Heart right ventricle (tissue), 16 donors: ENCODE results near the gene ST6GALNAC3. TPM values are rescaled to one million over a fixed set of nuclear protein-coding genes. Genes with fewer than 3 reads are reported as not detected.

ENCODE experiments used
- ATAC-seq, 8 donors: fragments of 200-7000 bp; cut with Tn5 transposase; one replicate each; pipeline ENCODE4 v1.9.1; 2020; ENCODE audit warnings: mild to moderate bottlenecking in 8 of 8, moderate library complexity in 8 of 8, moderate number of reproducible peaks in 1 of 8
- DNase-seq, 2 donors: peaks; one replicate each; pipeline ENCODE4 v3.0.0-alpha.2; 2020
- H3K27ac ChIP-seq, 10 donors: fragments of 200-600 bp; sonication (generic) in 2 of 10; one replicate each; pipeline versions ENCODE4 v1.5.0 to v1.8.0; 2020 to 2022; ENCODE audit warnings: mild to moderate bottlenecking in 3 of 10
- H3K27me3 ChIP-seq, 7 donors: fragments of 200-600 bp; one replicate each; pipeline ENCODE4 v1.8.0; 2021 to 2022; ENCODE audit warnings: mild to moderate bottlenecking in 2 of 7
- H3K36me3 ChIP-seq, 9 donors: fragments of 200-600 bp; sonication (generic) in 1 of 9; one replicate each; pipeline versions ENCODE4 v1.5.0 to v1.8.0; 2020 to 2022; ENCODE audit warnings: mild to moderate bottlenecking in 2 of 9
- H3K4me1 ChIP-seq, 9 donors: fragments of 200-600 bp; sonication (generic) in 1 of 9; one replicate each; pipeline versions ENCODE4 v1.5.0 to v1.8.0; 2020 to 2022; ENCODE audit warnings: mild to moderate bottlenecking in 4 of 9
- H3K4me3 ChIP-seq, 10 donors: fragments of 200-600 bp; sonication (generic) in 2 of 10; one replicate each; pipeline versions ENCODE4 v1.5.0 to v1.8.0; 2020 to 2022; ENCODE audit warnings: mild to moderate bottlenecking in 7 of 10, moderate library complexity in 2 of 10
- H3K9me3 ChIP-seq, 11 donors: fragments of 200-600 bp in 10 of 11; sonication (generic) in 2 of 11; one replicate each; pipeline versions ENCODE4 v1.5.0 to v1.8.0; 2013 to 2022; ENCODE audit warnings: mild to moderate bottlenecking in 2 of 11, control low read depth in 1 of 11, moderate library complexity in 1 of 11
- WGBS, 2 donors: extraction: QIAGEN DNeasy Blood & Tissue Kit; methylation state at CpG; one replicate each; pipeline ENCODE4 v1.1.7; 2013; ENCODE audit warnings: inconsistent platforms in 1 of 2; 5-methylcytosine and 5-hydroxymethylcytosine counted together
- intact Hi-C, 10 donors: fragments of 100-400 bp; cut with DNase I; formaldehyde crosslinking; loops; one replicate each; pipeline versions ENCODE4 v1.11.1 to v1.14.2; 2022
- polyA plus RNA-seq, 2 donors: library from polyadenylated mRNA; stranded (reverse); fragments of 200-250 nt; gene quantifications; one replicate each; pipeline ENCODE4 v1.2.3, GENCODE V29; 2013
- total RNA-seq, 10 donors: library from RNA; stranded (reverse); fragmentation: NEBNext Ultra II Directional in 3 of 10; extraction: Animal tissue kit (Norgen Biotek cat#: 25700) in 3 of 10; gene quantifications; one replicate each; pipeline versions ENCODE4 v1.2.1 to v1.2.4, GENCODE V29; 2021 to 2023
- TF ChIP-seq, protein P1 (sequence below), 9 donors: fragments of 200-600 bp; sonication (generic) in 2 of 9; IDR thresholded peaks; one replicate each; pipeline versions ENCODE4 v1.5.0 to v1.8.0; 2021 to 2022; ENCODE audit warnings: antibody characterized with exemption in 9 of 9, mild to moderate bottlenecking in 5 of 9, moderate library complexity in 1 of 9
- donor health status: Arrhythmogenic right ventricular cardiomyopathy.
- donor health status: ischemic (EF 13 %, LVEDD 7.1; RV severe dilation, severe dysfunction).
- donor health status: healthy with polysubstance abuse.
- donor health status: DM: no; HTN: yes; CAD: no.
- donor health status: DM: no; HTN: no; CAD: no.
- donor health status: ischemic (EF 25% LVEDD 6.9; RV normal size, moderate dysfunction).
- donor health status: ischemic (EF 25% LVEDD 5.7; RV mildly dilated, moderate dysfunction).
- donor health status: healthy.
- donor health status: DM: yes; HTN: yes; CAD: no.
- donor health status: Ischemic cardiomyopathy.
- donor health status: ischemic (EF 35%, LVEDD 5.7; RV mildly dilated, moderate dysfunction).
- donor health status: nonischemic (EF 11% LVEDD 7.7; RV severe dilation, severe dysfunction).
- donor health status: DM: yes; HTN: yes; CAD: no.
- donor health status: PGD.
- donor health status: ischemic (EF 29% LVEDD 5.4; RV normal size, mild dysfunction).
- donor health status: nonischemic (EF 23%, LVEDD 6.1; RV moderate dilation, normal function).

Gene ST6GALNAC3
- total and polyA plus RNA-seq, 12 donors, result 2.8 to 10.3 (median 4.8) TPM

DNA sequence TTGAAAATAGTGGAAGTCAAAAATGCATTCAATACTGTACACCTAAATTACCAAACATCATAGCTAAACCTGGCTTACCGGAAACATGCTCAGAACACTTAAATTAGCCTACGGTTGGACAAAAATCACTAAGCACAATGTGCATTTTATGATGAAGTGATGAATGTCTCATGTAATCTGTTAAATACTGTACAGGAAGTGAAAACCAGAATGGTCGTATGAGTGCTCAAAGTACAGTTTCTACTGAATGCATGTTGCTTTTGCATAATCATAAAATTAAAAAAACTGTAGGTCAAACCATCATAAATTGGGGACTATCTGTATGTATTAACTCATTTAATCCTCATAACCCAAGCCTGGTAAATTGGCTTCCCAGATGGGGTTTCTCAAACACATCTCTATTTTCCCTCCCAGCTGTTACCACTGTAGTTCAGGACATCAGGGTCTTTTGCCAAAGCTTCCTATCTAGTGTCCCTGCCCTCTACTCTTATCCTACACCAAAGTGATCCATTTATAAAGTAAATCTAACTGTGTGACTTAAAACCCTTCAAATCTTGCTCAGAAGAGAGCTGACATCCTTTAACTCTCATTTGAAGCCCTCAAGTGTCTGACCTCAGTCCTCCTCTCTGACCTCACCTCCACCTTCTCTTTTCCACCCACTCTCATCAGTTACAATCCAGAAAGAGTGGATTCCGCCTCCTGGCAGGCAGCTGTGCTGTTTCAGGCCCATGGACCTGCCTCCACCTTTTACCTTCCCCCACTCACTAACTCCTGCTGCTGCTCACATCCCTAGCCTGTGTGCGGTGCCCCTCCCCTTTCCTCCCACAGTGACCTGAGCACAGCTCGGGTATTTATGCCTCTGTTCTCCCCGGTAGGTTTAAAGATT is 436.4 kb downstream of the ST6GALNAC3 start:
- no peak for ATAC-seq
- DNase-seq, result no peak
- TF ChIP-seq, protein P1, sequence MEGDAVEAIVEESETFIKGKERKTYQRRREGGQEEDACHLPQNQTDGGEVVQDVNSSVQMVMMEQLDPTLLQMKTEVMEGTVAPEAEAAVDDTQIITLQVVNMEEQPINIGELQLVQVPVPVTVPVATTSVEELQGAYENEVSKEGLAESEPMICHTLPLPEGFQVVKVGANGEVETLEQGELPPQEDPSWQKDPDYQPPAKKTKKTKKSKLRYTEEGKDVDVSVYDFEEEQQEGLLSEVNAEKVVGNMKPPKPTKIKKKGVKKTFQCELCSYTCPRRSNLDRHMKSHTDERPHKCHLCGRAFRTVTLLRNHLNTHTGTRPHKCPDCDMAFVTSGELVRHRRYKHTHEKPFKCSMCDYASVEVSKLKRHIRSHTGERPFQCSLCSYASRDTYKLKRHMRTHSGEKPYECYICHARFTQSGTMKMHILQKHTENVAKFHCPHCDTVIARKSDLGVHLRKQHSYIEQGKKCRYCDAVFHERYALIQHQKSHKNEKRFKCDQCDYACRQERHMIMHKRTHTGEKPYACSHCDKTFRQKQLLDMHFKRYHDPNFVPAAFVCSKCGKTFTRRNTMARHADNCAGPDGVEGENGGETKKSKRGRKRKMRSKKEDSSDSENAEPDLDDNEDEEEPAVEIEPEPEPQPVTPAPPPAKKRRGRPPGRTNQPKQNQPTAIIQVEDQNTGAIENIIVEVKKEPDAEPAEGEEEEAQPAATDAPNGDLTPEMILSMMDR (IDR thresholded peaks at IDR 0.05), result no peak
- peaks cover 0 to 13% (median 0%) of the 10 kb centered on the region in 9 donors for H3K4me1 ChIP-seq
- WGBS, 2 donors, result 63 to 65% methylated on average over 7 of the region's 7 CpGs
- intact Hi-C loops, result loop anchor here in 1 of 10 donors (5.0 kb wide), 1 partner anchor 51 kb away; no protein-coding TSS in a partner anchor
- no peaks in the 10 kb centered on the region for H3K36me3 ChIP-seq
- no peak overlapping the region for H3K27ac ChIP-seq
- H3K4me3 ChIP-seq, result no peak overlapping the region
- H3K27me3 ChIP-seq, result no peaks in the 10 kb centered on the region
- H3K9me3 ChIP-seq, result peaks cover 0 to 3% (median 0%) of the 10 kb centered on the region in 11 donors

DNA sequence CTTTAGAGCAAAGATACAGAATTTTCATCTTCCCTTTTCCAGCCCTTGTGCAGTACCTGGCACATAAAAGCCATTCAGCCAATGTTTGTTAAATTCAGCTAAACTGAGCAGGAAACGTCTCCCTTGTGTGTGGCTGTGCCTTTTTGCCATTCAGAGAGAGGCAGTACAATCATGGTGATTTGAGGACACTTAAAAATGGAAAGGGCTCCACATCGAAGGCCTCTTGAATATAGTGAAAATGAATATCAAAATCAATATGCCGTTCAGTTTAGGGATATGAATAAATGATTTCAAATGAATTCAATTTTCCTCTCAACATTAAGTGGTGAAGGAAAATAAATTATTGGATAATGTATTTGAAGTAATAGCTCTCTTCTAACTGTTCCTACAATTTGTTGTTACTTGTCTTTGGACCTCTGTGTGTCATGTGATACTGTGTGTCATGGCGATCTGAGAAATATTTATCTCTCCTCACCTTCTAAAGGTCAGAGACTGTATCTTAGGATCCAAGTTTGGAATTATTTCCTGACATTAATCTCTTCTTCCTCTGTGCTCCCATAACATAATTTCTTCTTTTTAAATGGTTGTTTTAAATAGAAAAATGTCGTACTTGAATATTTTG is 437.1 kb downstream of the ST6GALNAC3 start:
- Histone ChIP-seq H3K27ac (no peak overlapping the region), H3K36me3 (no peaks in the 10 kb centered on the region), H3K27me3 (no peaks in the 10 kb centered on the region), H3K9me3 (peaks cover 0 to 3% (median 0%) of the 10 kb centered on the region in 11 donors), H3K4me3 (no peak overlapping the region), H3K4me1 (peaks cover 0 to 13% (median 0%) of the 10 kb centered on the region in 9 donors)
- WGBS, 2 donors, result 55 to 56% methylated on average over 5 of the region's 5 CpGs
- TF ChIP-seq, protein P1 (IDR thresholded peaks at IDR 0.05), result no peak
- no peak for ATAC-seq
- intact Hi-C loops, result loop anchor here in 1 of 10 donors (5.0 kb wide), 1 partner anchor 51 kb away; no protein-coding TSS in a partner anchor
- DNase-seq, result no peak

DNA sequence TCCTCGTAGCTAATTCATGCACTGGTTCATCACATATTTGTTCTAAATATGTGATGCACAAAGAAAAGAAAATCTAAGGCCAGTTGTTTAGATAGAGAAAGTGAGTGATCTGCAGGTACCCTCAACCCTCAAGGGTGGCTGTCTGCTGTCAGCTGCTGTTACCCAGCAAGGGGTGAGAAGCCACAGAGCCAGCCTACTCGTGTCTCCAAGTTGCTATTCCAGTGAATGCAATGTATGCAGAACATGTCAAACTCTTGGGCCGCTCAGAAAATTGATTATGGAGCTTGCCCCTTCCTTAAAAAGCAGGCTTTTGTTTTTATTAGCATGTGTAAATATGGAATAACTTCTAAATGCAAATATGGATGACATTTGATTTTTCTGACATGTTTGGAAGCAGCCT is 456.4 kb downstream of the ST6GALNAC3 start:
- ATAC-seq (no peak), DNase-seq (no peak)
- intact Hi-C loops, result no loop called here
- Histone ChIP-seq H3K4me3 (no peak overlapping the region), H3K9me3 (no peaks in the 10 kb centered on the region), H3K27me3 (no peaks in the 10 kb centered on the region), H3K27ac (no peak overlapping the region), H3K36me3 (no peaks in the 10 kb centered on the region), H3K4me1 (no peaks in the 10 kb centered on the region)
- TF ChIP-seq, protein P1 (IDR thresholded peaks at IDR 0.05), result no peak
- WGBS, 2 donors, result 66 to 76% methylated on average over 3 of the region's 3 CpGs

DNA sequence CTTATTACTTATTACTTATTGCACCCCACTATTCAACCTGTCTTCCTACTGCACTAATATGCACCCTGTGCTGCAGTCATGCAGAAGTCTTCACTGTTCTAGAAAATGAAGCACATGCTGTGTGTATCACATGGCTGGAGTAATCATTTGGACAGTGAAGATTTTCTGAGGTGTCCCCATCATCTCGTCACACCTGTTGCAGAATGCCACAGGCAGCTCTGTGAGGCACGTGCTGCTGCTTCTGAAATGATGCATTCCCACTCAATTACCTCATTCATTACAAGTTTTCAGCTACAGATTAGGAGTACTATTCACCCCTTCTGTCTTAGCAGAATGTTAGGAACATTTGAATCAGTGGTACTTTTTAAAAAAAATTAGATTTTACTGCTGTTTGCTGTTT is 467.1 kb downstream of the ST6GALNAC3 start:
- ATAC-seq (no peak), DNase-seq (no peak)
- Histone ChIP-seq H3K9me3 (peaks cover 0 to 19% (median 0%) of the 10 kb centered on the region in 11 donors), H3K27me3 (no peaks in the 10 kb centered on the region), H3K27ac (no peak overlapping the region), H3K4me1 (no peaks in the 10 kb centered on the region), H3K4me3 (no peak overlapping the region), H3K36me3 (no peaks in the 10 kb centered on the region)
- intact Hi-C loops, result no loop called here
- TF ChIP-seq, protein P1 (IDR thresholded peaks at IDR 0.05), result no peak
- WGBS, 2 donors, result 72% methylated on average over 2 of the region's 2 CpGs
